HCEC 1CT (cell line): ENCODE results near the gene PPP2R5E.
"Not testable (repeated sequence)": the region's sequence is repeated elsewhere in the genome, so short reads cannot be mapped to it uniquely, and the experiment has no call there.

Source experiments
- DNase-seq: peaks from one replicate; pipeline ENCODE4 v3.0.0-alpha.2; 2017

The PPP2R5E gene

GRCh38 chr14:63426838-63427352 lies 116.3 kb downstream of the PPP2R5E start:
- no peak for DNase-seq

GRCh38 chr14:63423889-63424288 lies 119.3 kb downstream of the PPP2R5E start:
- no peak for DNase-seq

GRCh38 chr14:63423381-63423780 lies 119.8 kb downstream of the PPP2R5E start:
- DNase-seq, result no peak

GRCh38 chr14:63421919-63422318 lies 121.3 kb downstream of the PPP2R5E start:
- DNase-seq, result no peak

- DNase-seq, result no peak
These were observed 122.0 kb downstream of the PPP2R5E start for GRCh38 chr14:63421226-63421625.

- DNase-seq, result no peak
These were observed 125.2 kb downstream of the PPP2R5E start for GRCh38 chr14:63418020-63418419.

GRCh38 chr14:63413009-63413408 lies 130.2 kb downstream of the PPP2R5E start:
- DNase-seq, result no peak

GRCh38 chr14:63406333-63406732 lies 136.8 kb downstream of the PPP2R5E start:
- no peak for DNase-seq

GRCh38 chr14:63405715-63406114 lies 137.5 kb downstream of the PPP2R5E start:
- no peak for DNase-seq

- DNase-seq, result no peak
These were observed 138.3 kb downstream of the PPP2R5E start for GRCh38 chr14:63404906-63405305.

- no peak for DNase-seq
These were observed 141.5 kb downstream of the PPP2R5E start for GRCh38 chr14:63401646-63402045.

- DNase-seq, result no peak
These were observed 144.2 kb downstream of the PPP2R5E start for GRCh38 chr14:63398952-63399351.

- DNase-seq, result peak; percentile 13
These were observed 148.3 kb downstream of the PPP2R5E start for GRCh38 chr14:63394841-63395240.

- no peak for DNase-seq
These were observed 148.7 kb downstream of the PPP2R5E start for GRCh38 chr14:63394432-63394831.

- no peak for DNase-seq
These were observed 150.2 kb downstream of the PPP2R5E start for GRCh38 chr14:63393012-63393411.

GRCh38 chr14:63392236-63392635 lies 150.9 kb downstream of the PPP2R5E start:
- no peak for DNase-seq

- peak; percentile 56 for DNase-seq
These were observed 154.3 kb downstream of the PPP2R5E start for GRCh38 chr14:63388766-63389431.

GRCh38 chr14:63387711-63388110 lies 155.5 kb downstream of the PPP2R5E start:
- DNase-seq, result no peak

- no peak for DNase-seq
These were observed 159.3 kb downstream of the PPP2R5E start for GRCh38 chr14:63383776-63384367.

- DNase-seq, result no peak
These were observed 164.7 kb downstream of the PPP2R5E start for GRCh38 chr14:63378444-63378843.

GRCh38 chr14:63375769-63376168 lies 167.4 kb downstream of the PPP2R5E start:
- peak; percentile 56 for DNase-seq

GRCh38 chr14:63371613-63372012 lies 171.6 kb downstream of the PPP2R5E start:
- DNase-seq, result not testable (repeated sequence)

GRCh38 chr14:63371033-63371432 lies 172.1 kb downstream of the PPP2R5E start:
- DNase-seq, result no peak

GRCh38 chr14:63367742-63368364 lies 175.3 kb downstream of the PPP2R5E start:
- DNase-seq, result no peak
